GM19238 (cell line): ENCODE results near the gene TMEM167B.

Source experiments
- DNase-seq: peaks from one replicate; pipeline ENCODE4 v3.0.0; 2011; ENCODE audit warnings: low spot score; ENCODE audit not compliant: insufficient read length

Gene TMEM167B

DNA sequence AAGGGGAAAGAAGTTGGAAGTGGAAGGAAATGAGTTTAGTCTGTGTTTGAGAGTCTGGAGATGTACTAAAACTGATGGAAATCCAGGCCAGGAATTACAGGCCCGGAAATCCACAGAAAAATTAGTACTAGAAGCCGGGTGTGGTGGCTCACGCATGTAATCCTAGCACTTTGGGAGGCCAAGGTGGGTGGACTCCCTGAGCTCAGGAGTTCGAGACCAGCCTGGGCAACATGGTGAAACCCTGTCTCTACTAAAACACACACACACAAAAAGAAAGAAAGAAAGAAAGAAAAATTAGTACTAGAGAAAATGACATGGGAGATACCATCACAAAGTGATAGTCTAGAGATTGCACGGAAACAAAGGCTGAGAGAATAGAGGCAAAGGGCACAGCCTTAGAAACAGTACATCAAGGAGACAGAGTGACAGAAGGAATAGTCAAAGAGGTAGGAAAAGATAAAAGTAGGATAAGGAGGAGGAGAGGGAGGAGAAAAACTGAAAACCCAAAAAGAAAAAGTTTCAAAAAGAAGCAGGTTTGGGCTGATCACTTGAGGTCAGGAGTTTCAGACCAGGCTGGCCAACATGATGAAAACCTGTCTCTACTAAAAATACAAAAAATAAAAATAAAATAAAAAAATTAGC is 10.0 kb upstream of the TMEM167B start:
- DNase-seq = no peak

DNA sequence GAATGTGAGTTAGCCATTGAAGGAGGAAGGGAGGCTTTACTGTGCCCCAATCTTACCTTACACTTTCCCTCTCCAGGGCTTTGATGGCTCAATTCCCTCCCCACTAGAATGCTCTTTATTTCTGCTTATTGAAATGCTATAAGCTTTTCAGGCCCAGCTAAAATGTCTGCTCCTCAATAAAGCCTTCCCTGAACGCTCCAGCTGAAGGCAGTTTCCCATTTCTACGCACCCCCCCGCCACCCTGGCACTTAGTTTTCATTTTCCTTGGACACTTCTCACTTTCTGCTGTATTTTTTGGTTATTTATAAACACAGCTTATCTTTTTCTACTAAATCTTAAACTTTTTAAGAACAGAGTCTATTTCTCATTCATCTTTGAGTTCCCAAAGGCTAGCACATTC is 7.1 kb upstream of the TMEM167B start:
- DNase-seq = no peak

DNA sequence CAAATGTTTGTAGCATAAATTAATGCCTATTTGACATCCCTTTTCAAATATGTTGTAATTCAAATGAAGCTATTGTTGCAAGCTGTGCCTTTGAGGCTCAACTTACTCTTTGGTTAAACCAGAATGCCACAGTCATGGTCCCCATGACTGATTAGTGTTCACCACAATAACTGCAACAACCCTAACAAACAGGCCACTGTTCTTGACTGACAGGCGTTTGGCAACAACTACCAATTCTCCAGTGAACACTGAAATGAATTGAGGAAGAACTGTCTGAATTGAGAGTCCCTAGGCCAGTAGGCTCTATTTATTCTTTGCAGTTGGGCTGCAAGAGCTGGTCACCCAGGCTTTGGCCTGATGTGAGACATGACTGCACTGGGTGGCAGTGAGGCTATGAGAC is 6.6 kb upstream of the TMEM167B start:
- DNase-seq = no peak

DNA sequence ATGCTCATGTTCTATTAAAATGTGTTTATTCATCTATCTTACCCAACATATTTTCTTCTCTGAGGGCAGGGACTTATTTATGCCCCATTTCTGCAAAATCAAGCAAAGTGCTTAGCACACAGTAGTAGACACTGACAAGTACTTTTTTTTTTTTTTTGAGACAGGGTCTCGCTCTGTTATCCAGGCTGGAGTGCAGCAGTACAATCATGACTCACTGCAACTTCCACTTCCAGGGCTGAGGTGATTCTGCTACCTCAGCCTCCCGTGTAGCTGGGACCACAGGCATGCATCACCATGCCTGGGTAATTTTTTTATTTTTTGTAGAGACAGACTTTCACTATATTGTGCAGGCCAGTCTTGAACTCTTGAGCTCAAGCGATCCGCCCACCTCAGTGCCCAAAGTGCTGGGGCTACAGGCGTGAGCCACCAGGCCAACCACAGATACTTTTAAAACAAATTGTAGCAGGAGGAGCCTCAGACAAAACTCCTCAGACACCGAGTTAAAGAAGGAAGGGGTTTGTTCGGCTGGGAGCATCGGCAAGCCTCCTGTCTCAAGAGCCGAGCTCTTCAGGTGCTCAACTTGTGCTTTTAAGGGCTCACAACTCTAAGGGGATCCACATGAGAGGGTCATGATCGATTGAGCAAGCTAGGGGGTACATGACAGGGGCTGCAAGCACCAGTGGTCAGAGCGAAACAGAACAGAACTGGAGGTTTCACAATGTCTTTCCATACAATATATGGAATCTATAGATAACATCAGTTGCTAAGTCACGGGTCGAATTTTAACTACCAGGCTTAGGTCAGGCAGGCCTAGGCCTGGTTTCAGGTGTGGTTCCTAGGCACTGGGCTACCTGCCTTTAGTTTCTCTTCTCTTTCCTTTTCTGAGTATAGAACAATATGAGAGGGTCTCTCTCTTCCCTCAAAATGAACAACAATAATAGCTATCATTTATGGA is 5.7 kb upstream of the TMEM167B start:
- DNase-seq = no peak

DNA sequence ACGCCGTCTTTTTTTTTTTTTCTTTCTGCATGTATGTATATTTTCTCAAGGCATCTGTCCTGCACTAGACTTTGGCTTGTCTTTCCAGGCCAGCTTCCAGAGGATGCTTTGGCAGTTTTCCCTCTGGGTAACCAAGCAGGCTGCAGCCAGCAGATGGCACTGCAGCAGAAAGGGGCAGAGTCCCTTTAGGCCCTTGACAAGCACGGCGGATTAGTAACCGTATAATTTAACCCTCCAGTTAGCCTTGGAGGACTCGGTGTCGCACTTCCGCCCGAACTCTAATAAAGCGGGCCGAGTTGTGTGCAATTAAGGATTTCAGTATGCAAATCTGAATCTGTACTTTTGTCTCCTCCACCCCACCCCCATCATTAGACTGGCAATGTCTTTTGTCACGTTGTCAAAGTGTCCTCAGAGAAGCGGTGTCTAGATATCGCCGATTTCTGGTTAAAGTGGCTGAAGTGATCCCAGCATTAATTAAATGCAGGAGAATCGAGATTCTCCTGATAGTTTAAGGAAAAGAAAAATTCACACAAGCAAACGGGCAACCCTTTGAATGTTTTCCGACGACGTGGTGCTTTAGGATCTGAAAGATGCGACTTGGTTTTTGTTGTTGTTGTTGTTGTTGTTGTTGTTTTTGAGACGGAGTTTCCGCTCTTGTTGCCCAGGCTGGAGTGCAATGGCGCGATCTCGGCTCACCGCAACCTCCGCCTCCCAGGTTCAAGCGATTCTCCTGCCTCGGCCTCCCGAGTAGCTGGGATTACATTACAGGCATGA is 1.1 kb upstream of the TMEM167B start:
- no peak for DNase-seq

DNA sequence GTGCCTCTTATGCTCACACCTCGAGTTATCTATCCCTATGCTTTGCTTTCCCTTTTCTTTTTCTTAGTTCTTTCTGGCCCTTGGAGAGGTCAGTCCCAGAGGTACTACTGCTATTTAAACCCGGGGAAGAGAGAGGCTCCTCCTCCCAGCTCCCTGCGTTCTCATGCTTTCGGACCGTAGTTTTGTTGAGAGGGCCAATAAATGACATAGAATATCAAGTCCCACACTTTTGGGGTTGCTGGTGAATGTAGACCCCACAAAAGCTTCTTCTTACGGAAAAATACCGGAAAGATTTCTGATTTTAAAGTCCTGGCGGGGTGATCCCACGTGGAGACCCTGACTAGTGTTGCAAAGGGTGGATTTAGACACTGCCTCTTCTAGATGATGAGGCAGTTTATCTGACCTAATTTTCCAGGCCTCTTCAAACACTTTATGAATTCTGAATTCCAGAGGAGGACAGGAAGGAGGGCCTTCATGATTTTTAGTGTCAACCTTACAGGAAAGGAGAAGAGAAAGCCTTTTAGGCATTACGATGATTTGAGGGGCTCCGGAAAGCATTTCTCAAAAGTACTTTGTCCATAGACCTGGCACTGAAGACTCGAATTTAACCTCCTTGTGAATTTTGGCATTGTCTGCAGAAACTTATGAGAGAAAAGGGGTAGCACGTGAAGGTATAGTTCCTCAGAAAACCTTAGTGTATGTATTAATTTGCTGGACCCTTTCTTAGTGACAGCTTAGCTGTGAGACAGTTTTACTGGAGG is 694 bp downstream of the TMEM167B start:
- DNase-seq = no peak

DNA sequence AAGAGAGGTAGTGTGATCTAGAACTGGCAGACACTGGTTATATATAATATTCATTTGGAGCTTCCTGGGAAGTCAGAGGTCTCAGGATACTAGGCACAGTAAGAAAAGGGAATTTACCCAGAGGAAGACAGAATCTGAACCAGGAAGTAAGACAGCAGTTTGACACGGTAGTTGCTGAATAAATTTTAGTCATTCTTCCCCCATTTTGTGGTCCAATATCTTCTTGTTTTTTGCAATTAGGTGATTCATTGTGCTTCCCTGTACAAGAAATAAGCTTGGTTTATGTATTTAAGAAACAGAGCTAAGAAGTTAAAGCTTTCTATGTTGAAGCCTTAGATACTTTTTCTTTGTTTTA is 1.3 kb downstream of the TMEM167B start:
- DNase-seq = no peak

DNA sequence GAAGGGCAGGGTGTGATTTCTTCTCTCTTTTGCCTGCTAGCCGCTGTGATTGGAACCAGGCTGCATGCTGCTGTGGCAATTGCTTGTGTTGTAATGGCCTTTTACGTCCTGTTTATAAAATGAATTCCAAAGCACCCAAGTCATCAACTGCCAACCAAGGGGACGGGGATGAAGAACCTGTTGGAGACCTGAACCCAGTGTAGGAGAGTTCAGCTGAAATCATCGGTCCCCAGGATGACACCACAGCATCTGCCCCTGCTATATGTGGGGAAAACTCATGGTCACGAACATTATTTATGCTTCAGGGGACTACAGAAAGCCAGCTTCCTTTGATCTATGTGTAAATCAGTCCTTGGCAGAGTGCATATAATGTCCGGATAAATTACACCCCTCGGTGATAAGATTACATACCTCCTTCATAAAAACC is 3.8 kb downstream of the TMEM167B start:
- DNase-seq = no peak

DNA sequence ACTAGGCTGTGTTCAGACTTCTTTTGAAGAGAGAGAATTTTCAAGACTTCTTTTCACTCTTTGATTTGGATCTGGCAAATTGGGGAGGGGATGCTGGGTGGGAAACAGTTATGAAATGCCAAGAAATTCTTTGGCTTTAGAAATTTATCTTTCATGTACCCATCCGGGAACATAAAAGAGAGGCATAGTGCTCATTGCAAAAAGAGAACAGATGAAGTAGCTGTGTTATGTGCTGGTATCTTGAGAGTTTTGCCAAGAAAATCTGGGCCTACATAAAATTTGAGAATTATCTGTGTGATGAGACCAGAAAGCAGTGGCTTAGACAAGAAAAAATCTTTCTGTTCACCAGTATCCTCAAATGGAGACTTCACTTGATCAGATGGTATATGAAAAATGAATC is 4.3 kb downstream of the TMEM167B start:
- no peak for DNase-seq

DNA sequence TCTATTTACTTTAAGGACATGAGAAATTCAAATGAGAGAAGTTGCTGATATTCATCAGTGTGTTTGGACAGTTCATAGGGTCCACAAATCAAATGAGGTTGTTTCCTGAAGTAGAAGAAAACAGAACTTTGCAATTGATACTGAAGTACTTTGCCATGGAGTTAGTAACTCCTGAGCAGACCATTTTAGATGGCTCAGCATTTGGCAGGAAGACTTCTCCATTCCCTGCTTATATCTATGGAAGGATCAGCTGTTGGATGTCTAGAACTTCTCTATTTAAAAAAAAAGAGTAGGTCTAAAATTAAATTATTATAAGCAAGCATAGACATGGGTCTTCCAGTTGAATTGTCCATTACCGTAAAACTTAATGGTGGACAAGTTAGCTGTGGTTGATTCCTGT is 5.1 kb downstream of the TMEM167B start:
- DNase-seq = no peak

DNA sequence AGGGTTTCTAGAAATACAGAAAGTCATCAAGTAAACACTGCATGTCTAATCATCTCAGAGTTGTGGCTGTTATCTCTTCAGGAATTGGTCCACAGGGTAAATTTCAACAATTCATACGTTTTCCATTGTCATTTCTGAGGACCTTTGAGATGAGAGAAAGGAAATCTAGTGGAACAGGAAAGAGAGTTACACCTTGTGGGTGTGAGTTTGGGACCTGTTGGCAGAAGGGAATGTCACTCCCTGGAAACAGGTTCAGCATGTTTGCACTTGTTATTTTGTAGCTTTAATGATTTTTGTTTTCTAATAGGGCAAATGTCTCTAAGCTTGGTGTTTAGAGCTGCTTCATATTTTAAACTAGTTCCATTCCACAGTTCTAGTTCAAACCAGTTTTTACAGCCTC is 5.6 kb downstream of the TMEM167B start:
- DNase-seq = no peak

DNA sequence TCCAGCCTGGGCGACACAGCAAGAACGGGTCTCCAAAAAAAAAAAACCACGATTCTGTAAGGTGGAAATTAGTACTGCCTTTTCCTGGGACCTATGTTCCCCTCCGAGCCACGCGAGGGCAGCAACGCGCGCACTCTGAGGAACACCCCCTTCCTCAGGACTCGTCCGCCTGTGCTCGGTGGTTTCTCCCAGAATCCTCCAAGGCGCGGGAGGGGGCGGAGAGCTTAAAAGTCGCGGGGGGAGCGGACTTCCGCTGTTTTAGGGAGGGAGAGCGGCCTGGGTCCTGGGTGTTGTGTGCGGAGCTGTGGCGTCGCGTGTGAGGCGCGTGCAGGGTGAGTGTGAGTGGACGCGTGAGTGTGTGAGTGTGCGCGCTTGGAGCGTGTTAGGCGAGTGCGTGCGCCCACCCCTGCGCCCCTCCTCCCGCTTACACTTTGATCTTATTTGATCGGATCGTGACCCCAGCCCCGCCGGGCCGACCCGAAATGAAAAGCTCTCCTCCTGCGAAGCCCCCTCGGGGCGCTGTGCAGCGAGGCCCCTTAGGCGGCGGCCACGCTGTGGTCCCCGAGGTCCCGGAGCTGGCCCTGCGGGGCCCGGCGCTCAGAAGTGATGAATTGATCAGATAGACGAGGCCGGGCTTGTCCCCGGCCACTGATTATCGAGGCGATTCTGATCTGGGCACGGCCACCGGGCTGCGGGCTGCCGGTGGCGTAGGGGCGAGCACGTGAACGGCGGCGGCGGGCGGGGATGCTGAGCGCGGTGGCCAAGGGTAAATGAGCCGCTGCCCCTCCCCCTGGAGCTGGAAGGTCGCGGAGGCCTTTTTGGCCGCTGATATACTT is 9.6 kb downstream of the TMEM167B start:
- DNase-seq = peak; percentile 90

DNA sequence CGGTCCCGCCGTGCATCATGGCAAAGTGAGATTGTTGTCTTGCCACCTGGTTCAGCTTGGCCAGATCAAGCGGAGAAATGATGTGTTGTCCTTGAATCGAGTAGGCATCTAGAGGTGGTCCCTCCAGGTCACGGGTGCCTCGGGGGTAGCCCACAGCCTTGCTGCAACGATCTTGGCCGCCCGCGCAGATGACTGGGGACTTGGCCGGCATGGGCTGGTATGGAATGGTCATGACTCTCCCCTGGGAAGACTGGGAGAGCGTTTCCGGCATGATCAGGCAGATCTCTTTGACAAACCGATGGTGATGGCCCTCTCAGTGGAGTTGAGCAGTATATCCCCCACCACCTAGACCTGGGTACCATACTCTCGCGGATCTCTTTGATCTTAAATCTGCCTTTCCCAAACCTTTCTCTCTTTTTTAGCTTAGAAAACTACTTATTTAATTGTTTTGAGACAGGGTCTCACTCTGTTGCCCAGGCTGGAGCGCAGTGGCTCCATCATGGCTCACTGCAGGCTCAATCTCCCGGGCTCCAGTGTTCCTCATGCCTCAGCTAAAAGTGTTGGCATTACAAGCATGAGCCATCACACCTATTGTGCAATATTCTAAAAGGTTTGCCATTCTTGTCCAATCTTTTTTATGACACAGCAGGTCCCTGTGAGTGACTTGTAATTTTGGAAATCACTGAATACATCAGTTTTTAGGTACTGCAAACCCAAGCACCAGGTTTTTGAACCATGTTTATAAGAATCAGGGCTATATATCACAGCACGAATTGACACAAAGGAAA is 14.0 kb downstream of the TMEM167B start:
- DNase-seq = no peak

DNA sequence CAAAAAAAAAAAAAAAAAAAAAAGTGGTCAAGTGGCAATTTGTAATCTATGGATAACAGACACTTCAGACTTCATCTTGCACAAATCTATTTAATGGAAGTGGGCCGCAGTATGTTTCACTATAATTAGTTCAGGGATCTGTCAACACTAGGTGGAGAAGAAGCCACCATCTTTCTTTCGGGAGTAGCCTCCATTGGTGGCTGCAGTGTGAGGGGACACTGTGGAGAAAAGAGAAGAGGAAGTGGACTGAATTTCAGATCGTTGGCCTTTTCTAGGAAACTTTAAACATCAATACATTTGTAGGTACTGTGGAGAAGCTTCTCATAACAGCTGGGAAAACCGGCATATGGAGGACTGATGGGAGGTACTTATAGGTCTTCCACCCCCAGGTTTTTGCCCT is 15.3 kb downstream of the TMEM167B start:
- DNase-seq = no peak

DNA sequence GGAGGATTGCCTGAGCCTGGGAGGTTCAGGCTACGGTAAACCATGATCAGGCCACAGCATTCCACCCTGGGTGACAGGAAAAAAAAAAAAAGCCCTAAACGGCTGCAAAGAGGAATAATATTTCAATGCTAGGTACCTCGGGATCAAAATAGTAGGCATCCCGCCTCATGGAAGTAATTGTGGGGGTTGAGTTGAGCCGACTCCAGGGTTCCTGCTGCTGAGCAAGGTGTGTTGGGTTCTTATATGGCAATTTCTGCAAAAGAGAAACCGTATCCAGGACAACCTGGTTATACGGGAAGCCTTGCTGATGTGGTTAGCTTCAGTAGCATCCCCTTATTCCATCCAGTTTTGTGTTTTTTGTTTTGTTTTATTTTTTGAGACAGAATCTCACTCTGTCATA is 17.2 kb downstream of the TMEM167B start:
- no peak for DNase-seq

DNA sequence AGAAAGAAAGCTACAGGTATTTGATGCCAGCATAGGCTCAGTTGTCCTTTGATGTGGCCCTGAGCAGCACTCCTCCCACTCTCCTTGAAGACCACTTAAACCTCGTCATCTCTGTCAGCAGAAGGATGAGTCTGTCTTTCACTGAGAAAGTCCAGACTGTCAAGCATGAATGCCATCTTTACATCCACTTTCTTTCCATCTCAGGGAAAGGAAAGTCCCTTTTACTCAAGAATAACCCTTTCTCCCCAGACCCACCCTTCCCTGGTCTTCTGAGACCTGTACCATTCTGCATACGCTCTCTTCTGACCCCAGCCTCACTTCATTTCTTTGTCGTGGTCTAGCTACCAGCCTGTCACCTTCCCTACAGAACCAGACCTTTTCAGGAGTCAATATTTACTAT is 19.3 kb downstream of the TMEM167B start:
- no peak for DNase-seq

DNA sequence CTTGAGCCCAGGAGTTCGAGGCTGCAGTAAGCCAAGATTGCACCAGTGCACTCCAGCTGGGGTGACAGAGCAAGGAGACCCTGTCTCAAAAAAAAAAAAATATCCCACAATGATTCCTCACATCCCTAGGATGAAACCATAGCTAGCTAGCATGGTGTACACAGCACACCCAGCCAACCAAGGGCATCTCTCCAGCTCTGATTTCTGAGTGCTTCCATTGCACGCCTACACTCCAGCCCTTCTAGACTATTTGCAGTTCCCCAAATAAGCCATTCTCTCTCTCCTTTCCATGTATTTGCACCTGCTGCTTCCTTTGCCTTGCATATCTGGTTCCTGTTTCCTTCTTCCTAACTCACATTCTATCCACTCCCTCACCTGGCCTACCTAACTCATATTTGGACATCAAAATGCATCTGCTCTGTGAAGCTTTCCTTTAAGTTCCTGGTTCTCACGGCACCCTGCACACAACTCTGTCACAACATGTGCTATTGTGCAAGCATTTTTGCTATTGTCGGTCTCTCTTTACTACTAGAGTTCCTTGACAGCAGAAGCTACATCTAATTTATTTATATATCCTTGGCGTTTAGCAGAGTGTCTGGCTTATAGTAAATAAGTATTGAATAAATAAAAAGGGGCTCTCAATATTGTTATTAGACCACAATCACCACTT is 21.0 kb downstream of the TMEM167B start:
- DNase-seq = no peak

DNA sequence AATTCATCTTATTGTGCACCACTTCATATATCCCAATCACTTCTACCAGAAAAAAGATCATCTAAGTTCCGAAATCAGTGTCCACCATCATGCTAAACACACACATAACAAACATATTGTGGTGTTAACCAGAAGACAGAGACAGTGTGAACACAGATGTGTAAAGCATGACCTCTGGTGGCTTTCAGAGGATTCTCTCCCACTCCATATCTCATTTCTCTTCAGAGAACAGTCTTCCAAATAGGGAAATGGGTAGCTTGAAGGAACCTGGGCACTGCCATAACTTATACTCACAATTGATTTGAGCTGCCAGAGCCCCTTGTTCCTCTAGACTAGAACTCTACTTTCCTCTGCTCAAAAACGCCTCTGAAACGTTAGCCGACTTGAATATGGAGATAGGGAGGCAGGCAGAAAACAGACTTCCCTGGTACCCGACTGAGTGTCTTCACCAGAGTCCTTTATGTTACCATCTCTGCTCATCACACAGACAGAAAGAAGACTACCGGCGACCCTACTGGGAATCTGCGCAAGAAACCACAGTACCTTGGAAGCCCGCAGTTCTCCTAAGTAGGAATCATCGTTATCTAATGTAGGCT is 21.6 kb downstream of the TMEM167B start:
- DNase-seq = no peak
